ENCODE results near the gene NUP133.
"Not testable (repeated sequence)": the region's sequence is repeated elsewhere in the genome, so short reads cannot be mapped to it uniquely, and the experiment has no call there.

NUP133 gene

DNA sequence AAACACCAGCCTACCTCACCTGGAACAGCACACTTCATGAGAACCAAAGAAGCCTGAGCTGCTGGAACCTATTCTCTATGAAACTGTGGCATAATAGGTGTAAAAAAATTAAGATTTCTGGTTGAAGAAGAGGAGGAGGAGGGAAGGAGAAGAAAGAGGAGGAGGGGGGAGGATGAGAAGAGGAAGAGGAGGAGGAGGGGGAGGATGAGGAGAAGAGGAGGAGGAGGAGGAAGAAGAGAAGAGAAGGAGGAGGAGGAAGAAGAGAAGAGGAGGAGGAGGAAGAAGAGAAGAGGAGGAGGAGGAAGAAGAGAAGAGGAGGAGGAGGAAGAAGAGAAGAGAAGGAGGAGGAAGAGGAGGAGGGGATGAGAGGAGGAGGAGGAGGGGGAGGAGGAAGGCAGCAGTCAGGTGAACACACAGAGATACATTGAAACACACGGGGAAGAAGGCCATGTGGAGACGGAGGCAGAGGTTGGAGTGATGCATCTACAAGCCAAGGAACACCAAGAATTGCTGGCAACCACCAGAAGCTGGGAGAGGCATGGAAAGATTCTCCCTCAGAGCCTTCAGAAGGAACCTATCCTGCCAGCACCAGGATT is 82.5 kb downstream of the NUP133 start:
- H3K9me3 ChIP-seq (ENCODE audit: insufficient read depth, low read length), result no peaks in the 10 kb centered on the region
- no peak overlapping the region for H3K9ac ChIP-seq (ENCODE audit: low read length)
- no peaks in the 10 kb centered on the region for H3K36me3 ChIP-seq (ENCODE audit: low read length)
- H3K4me3 ChIP-seq (ENCODE audit: insufficient read depth, low read length, poor library complexity, severe bottlenecking), result no peak overlapping the region
- no peaks in the 10 kb centered on the region for H3K27me3 ChIP-seq (ENCODE audit: low read length)
- no peak overlapping the region for H3K4me2 ChIP-seq (ENCODE audit: low read depth, low read length, poor library complexity, severe bottlenecking)
- H3F3A ChIP-seq (ENCODE audit: insufficient read depth), result no peaks in the 10 kb centered on the region
- no peaks in the 10 kb centered on the region for H4K20me1 ChIP-seq (ENCODE audit: low read depth, low read length)
- no peaks in the 10 kb centered on the region for H3K9me2 ChIP-seq (replicated peaks; ENCODE audit: insufficient read depth, low read length)
- H2AFZ ChIP-seq (ENCODE audit: low read depth, low read length, severe bottlenecking), result no peak overlapping the region
- H3K27ac ChIP-seq (ENCODE audit: low read depth, low read length), result no peak overlapping the region
- no peaks in the 10 kb centered on the region for H3K79me2 ChIP-seq (ENCODE audit: insufficient read depth, low read length)
- TF ChIP-seq CTCF (IDR thresholded peaks at IDR 0.05; ENCODE audit: insufficient read depth, low read length, poor library complexity, severe bottlenecking), result no peak
- TF ChIP-seq EZH2phosphoT487 (conservative IDR thresholded peaks at IDR 0.05; ENCODE audit: low read length), result no peak

DNA sequence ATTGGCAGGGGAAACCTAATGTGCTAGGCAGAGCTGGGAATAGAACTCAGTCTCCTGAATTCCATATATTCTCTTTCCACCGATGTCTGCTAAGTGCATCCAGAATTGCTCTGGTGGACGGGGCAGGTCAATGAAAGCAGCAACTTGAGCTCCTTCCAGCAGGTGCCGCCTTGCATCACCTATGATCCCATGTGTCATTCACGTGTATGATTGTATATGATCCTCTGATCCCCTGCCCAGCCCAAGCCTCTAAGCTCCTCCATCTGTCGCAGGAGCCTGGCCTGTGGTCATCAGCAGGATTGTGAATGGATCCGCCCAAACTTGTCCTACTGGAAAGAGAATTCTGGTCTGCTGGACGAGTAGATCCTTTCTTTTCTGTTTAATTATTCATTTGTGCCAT is 87.4 kb downstream of the NUP133 start:
- no peaks in the 10 kb centered on the region for H3K36me3 ChIP-seq (ENCODE audit: low read length)
- H3K4me2 ChIP-seq (ENCODE audit: low read depth, low read length, poor library complexity, severe bottlenecking), result no peak overlapping the region
- H3K27me3 ChIP-seq (ENCODE audit: low read length), result no peaks in the 10 kb centered on the region
- no peak overlapping the region for H2AFZ ChIP-seq (ENCODE audit: low read depth, low read length, severe bottlenecking)
- H3K9me2 ChIP-seq (replicated peaks; ENCODE audit: insufficient read depth, low read length), result no peaks in the 10 kb centered on the region
- no peak overlapping the region for H3K9ac ChIP-seq (ENCODE audit: low read length)
- TF ChIP-seq EZH2phosphoT487 (conservative IDR thresholded peaks at IDR 0.05; ENCODE audit: low read length), result no peak
- no peak for TF ChIP-seq CTCF (IDR thresholded peaks at IDR 0.05; ENCODE audit: insufficient read depth, low read length, poor library complexity, severe bottlenecking)
- H4K20me1 ChIP-seq (ENCODE audit: low read depth, low read length), result no peaks in the 10 kb centered on the region
- H3K4me3 ChIP-seq (ENCODE audit: insufficient read depth, low read length, poor library complexity, severe bottlenecking), result no peak overlapping the region
- no peaks in the 10 kb centered on the region for H3F3A ChIP-seq (ENCODE audit: insufficient read depth)
- H3K79me2 ChIP-seq (ENCODE audit: insufficient read depth, low read length), result no peaks in the 10 kb centered on the region
- no peak overlapping the region for H3K27ac ChIP-seq (ENCODE audit: low read depth, low read length)
- no peaks in the 10 kb centered on the region for H3K9me3 ChIP-seq (ENCODE audit: insufficient read depth, low read length)

- no peak overlapping the region for H2AFZ ChIP-seq (ENCODE audit: low read depth, low read length, severe bottlenecking)
- no peaks in the 10 kb centered on the region for H3K79me2 ChIP-seq (ENCODE audit: insufficient read depth, low read length)
- no peak for TF ChIP-seq EZH2phosphoT487 (conservative IDR thresholded peaks at IDR 0.05; ENCODE audit: low read length)
- TF ChIP-seq CTCF (IDR thresholded peaks at IDR 0.05; ENCODE audit: insufficient read depth, low read length, poor library complexity, severe bottlenecking), result no peak
- H3F3A ChIP-seq (ENCODE audit: insufficient read depth), result no peaks in the 10 kb centered on the region
- H3K9ac ChIP-seq (ENCODE audit: low read length), result no peak overlapping the region
- no peaks in the 10 kb centered on the region for H3K36me3 ChIP-seq (ENCODE audit: low read length)
- H3K9me3 ChIP-seq (ENCODE audit: insufficient read depth, low read length), result no peaks in the 10 kb centered on the region
- H3K27ac ChIP-seq (ENCODE audit: low read depth, low read length), result no peak overlapping the region
- H3K4me3 ChIP-seq (ENCODE audit: insufficient read depth, low read length, poor library complexity, severe bottlenecking), result no peak overlapping the region
- H3K27me3 ChIP-seq (ENCODE audit: low read length), result no peaks in the 10 kb centered on the region
- no peaks in the 10 kb centered on the region for H4K20me1 ChIP-seq (ENCODE audit: low read depth, low read length)
- H3K4me2 ChIP-seq (ENCODE audit: low read depth, low read length, poor library complexity, severe bottlenecking), result no peak overlapping the region
- H3K9me2 ChIP-seq (replicated peaks; ENCODE audit: insufficient read depth, low read length), result no peaks in the 10 kb centered on the region
Measured at GRCh38 chr1:229420224-229420623, 87.9 kb downstream of the NUP133 start.

GRCh38 chr1:229418586-229418985 is 89.6 kb downstream of the NUP133 start:
- not testable (repeated sequence) for H4K20me1 ChIP-seq (ENCODE audit: low read depth, low read length); H3K27ac ChIP-seq (ENCODE audit: low read depth, low read length); H3K9ac ChIP-seq (ENCODE audit: low read length); H3K79me2 ChIP-seq (ENCODE audit: insufficient read depth, low read length); H3K4me3 ChIP-seq (ENCODE audit: insufficient read depth, low read length, poor library complexity, severe bottlenecking); H2AFZ ChIP-seq (ENCODE audit: low read depth, low read length, severe bottlenecking); H3F3A ChIP-seq (ENCODE audit: insufficient read depth); H3K36me3 ChIP-seq (ENCODE audit: low read length); H3K27me3 ChIP-seq (ENCODE audit: low read length); H3K9me3 ChIP-seq (ENCODE audit: insufficient read depth, low read length); H3K4me2 ChIP-seq (ENCODE audit: low read depth, low read length, poor library complexity, severe bottlenecking); H3K9me2 ChIP-seq (replicated peaks; ENCODE audit: insufficient read depth, low read length)

DNA sequence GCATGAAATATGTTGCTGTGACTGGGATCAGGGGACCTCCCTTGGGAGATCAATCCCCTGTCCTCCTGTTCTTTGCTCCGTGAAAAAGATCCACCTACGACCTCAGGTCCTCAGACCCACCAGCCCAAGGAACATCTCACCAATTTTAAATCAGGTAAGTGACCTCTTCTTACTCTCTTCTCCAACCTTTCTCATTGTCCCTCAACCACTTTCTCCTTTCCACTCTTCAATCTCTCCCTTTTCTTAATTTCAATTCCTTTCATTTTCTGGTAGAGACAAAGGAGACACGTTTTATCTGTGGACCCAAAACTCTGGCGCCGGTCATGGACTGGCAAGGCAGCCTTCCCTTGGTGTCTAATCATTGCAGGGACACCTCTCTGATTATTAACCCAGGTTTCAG is 95.3 kb downstream of the NUP133 start:
- H3K4me2 ChIP-seq (ENCODE audit: low read depth, low read length, poor library complexity, severe bottlenecking); H3K79me2 ChIP-seq (ENCODE audit: insufficient read depth, low read length); H3K4me3 ChIP-seq (ENCODE audit: insufficient read depth, low read length, poor library complexity, severe bottlenecking); H3F3A ChIP-seq (ENCODE audit: insufficient read depth); H3K36me3 ChIP-seq (ENCODE audit: low read length); H3K9me2 ChIP-seq (replicated peaks; ENCODE audit: insufficient read depth, low read length); H3K9ac ChIP-seq (ENCODE audit: low read length); H3K27me3 ChIP-seq (ENCODE audit: low read length); H3K27ac ChIP-seq (ENCODE audit: low read depth, low read length); H2AFZ ChIP-seq (ENCODE audit: low read depth, low read length, severe bottlenecking); H3K9me3 ChIP-seq (ENCODE audit: insufficient read depth, low read length); H4K20me1 ChIP-seq (ENCODE audit: low read depth, low read length): not testable (repeated sequence)
